ENCODE data around the gene MCRS1.

GRCh38 chr12:49588721-49589516 lies 21.0 kb upstream of the MCRS1 start:
- TF ChIP-seq POLR2A (IDR thresholded peaks at IDR 0.05) = no peak
- no peak for TF ChIP-seq CTCF (IDR thresholded peaks at IDR 0.05)
